ENCODE data around the gene IQCB1.

GRCh38 chr3:121737644-121738043, 97.2 kb downstream of the IQCB1 start:
- TF ChIP-seq EP300 (IDR thresholded peaks at IDR 0.05; ENCODE audit: low read depth) (no peak), CTCF (IDR thresholded peaks at IDR 0.05) (no peak)

Measured in transverse colon (tissue), 3 donors.